ENCODE results near the gene TSR2. TPM values are rescaled to one million over a fixed set of nuclear protein-coding genes. Genes with fewer than 3 reads are reported as not detected.

The TSR2 gene
- total and polyA plus RNA-seq, 2 of the 8 experiments (the other 6 are each of a cell fraction or from before 2014, with no cell fraction given): 15.1 to 44.2 TPM

DNA sequence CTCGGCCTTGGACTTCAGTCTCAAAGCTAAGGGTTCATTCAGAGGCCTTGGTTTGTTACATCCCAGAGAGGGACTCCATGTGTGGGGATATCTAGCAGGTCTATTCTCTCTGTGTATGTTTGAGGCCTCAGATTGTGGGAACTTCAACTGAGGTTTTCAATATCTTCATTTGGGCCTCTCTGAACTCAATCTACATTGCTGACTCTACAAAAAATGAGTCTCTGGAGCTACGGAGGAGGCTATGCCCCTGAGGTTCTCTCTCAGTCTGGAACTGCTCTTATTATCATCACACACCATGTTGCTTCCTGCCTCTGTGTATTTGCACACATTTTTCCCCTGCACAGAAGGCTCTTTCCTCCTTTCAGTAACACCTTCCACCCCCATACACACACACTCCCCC, 5.1 kb upstream of the TSR2 start:
- Histone ChIP-seq H3K23ac (ENCODE audit: insufficient read length) (no peak overlapping the region), H2BK5ac (ENCODE audit: low read depth, low read length) (no peak overlapping the region), H3K36me3 (ENCODE audit: control insufficient read depth in 2 of 4, insufficient read depth in 4 of 4, low read length in 3 of 4) (no peaks in the 10 kb centered on the region), H3K27ac (ENCODE audit: low read depth, low read length) (no peak overlapping the region), H3K4me2 (ENCODE audit: insufficient read depth in 1 of 2, low read depth in 2 of 2, low read length in 2 of 2) (no peak overlapping the region), H4K5ac (ENCODE audit: insufficient read length, low read depth, low read length) (no peak overlapping the region), H3K79me2 (ENCODE audit: control insufficient read depth in 1 of 2, insufficient read depth in 2 of 2, low read length in 2 of 2) (no peaks in the 10 kb centered on the region), H2AFZ (ENCODE audit: low read length) (no peak overlapping the region), H3K4me1 (replicated peaks in 1 of 4; ENCODE audit: control insufficient read depth in 3 of 4, insufficient read depth in 4 of 4, low read length in 3 of 4) (no peaks in the 10 kb centered on the region), H2BK20ac (ENCODE audit: low read length) (no peak overlapping the region), H3K79me1 (ENCODE audit: low read depth, low read length) (no peaks in the 10 kb centered on the region), H3K4me3 (ENCODE audit: extremely low read depth in 1 of 4, insufficient read depth in 2 of 4, low read depth in 3 of 4, low read length in 4 of 4) (no peak overlapping the region), H2BK12ac (ENCODE audit: low read depth, low read length) (no peak overlapping the region), H3K18ac (ENCODE audit: extremely low read depth, low read length) (no peak overlapping the region), H2AK5ac (ENCODE audit: low read depth, low read length) (no peak overlapping the region), H3K14ac (ENCODE audit: insufficient read length) (no peak overlapping the region), H2BK15ac (ENCODE audit: low read length) (no peak overlapping the region), H3K9me3 (ENCODE audit: insufficient read depth in 2 of 2, low read depth in 1 of 2, low read length in 1 of 2) (no peaks in the 10 kb centered on the region), H3K23me2 (ENCODE audit: low read depth, low read length) (no peaks in the 10 kb centered on the region), H2BK120ac (replicated peaks; ENCODE audit: low read depth, low read length) (no peak overlapping the region), H4K91ac (replicated peaks; ENCODE audit: insufficient read length, low read length) (no peak overlapping the region), H3K27me3 (replicated peaks in 1 of 4; ENCODE audit: control insufficient read depth in 3 of 4, extremely low read depth in 1 of 4, insufficient read depth in 3 of 4, low read length in 3 of 4) (no peaks in the 10 kb centered on the region), H4K8ac (ENCODE audit: extremely low read depth, insufficient read depth, low read length) (no peak overlapping the region), H3K56ac (replicated peaks; ENCODE audit: insufficient read length, low read depth, low read length) (no peak overlapping the region), H3K9ac (replicated peaks in 1 of 4; ENCODE audit: extremely low read depth in 1 of 4, low read depth in 3 of 4, low read length in 3 of 4) (no peak overlapping the region), H4K20me1 (replicated peaks in 1 of 2; ENCODE audit: control insufficient read depth in 1 of 2, insufficient read depth in 2 of 2, low read length in 2 of 2) (no peaks in the 10 kb centered on the region), H3K4ac (replicated peaks; ENCODE audit: insufficient read length, low read depth, low read length) (no peak overlapping the region)
- POLR2A ChIA-PET (ENCODE audit: partially characterized antibody): interaction anchor here (0.6 kb wide), 1 partner anchor 645 kb away, joined by 3 read pairs; no protein-coding TSS in a partner anchor
- WGBS, 2 experiments (ENCODE audit: extremely low coverage in 1 of 2, insufficient coverage in 1 of 2, insufficient read length in 1 of 2, insufficient replicate concordance in 2 of 2, low coverage in 1 of 2, low lambda C conversion rate in 2 of 2, missing lambda C conversion rate in 1 of 2): 86% methylated on average over 2 of the region's 2 CpGs; no CpG with 5 or more reads in 1 of the 2 experiments
- DNase-seq (ENCODE audit: low read depth in 1 of 2, low spot score in 2 of 2): no peak
- CTCF ChIA-PET (ENCODE audit: partially characterized antibody): no interaction called here
- FAIRE-seq: no peak
- no peak for TF ChIP-seq KDM1A (IDR thresholded peaks at IDR 0.05; ENCODE audit: borderline replicate concordance, low read length)
- TF ChIP-seq PHF8 (conservative IDR thresholded peaks at IDR 0.05; ENCODE audit: low read depth, low read length): no peak
